Pancreas (tissue), 10 donors: ENCODE data around the gene CDH4. TPM values are rescaled to one million over a fixed set of nuclear protein-coding genes. Genes with fewer than 3 reads are reported as not detected.

ENCODE experiments used
- ATAC-seq, 4 donors: fragments of 200-7000 bp; cut with Tn5 transposase; one replicate each; pipeline versions ENCODE4 v1.8.0 to v1.9.1; 2020; ENCODE audit warnings: mild to moderate bottlenecking in 4 of 4, moderate library complexity in 4 of 4
- DNase-seq, 6 donors: peaks; one replicate each; pipeline ENCODE4 v3.0.0-alpha.2; 2020
- FAIRE-seq: peaks from 2 replicates; lab custom pipeline; 2012; peaks lifted over from hg19 to GRCh38; lab: Jason Lieb, UNC
- H3K27ac ChIP-seq, 4 donors: fragments of 200-600 bp; sonication (generic); 1 replicate in 3 of 4; 2 replicates in 1 of 4; pipeline versions ENCODE4 v1.5.0 to v1.8.0; 2020
- H3K27me3 ChIP-seq, 4 donors: fragments of 200-600 bp; one replicate each; pipeline ENCODE4 v1.8.0; 2021
- H3K36me3 ChIP-seq, 3 donors: fragments of 200-600 bp; sonication (generic) in 1 of 3; one replicate each; pipeline versions ENCODE4 v1.5.0 to v1.8.0; 2020 to 2021
- H3K4me1 ChIP-seq, 3 donors: fragments of 200-600 bp; one replicate each; pipeline ENCODE4 v1.8.0; 2021
- H3K4me3 ChIP-seq, 4 donors: fragments of 200-600 bp; sonication (generic) in 2 of 4; one replicate each; pipeline versions ENCODE4 v1.5.0 to v1.8.0; 2020 to 2021
- H3K9me3 ChIP-seq, 4 donors: fragments of 200-600 bp; one replicate each; pipeline ENCODE4 v1.8.0; 2021
- CTCF ChIP-seq, 4 donors: fragments of 200-600 bp; sonication (generic) in 3 of 4; IDR thresholded peaks; one replicate each; pipeline versions ENCODE4 v1.5.0 to v1.8.0; 2021; ENCODE audit warnings: antibody characterized with exemption in 4 of 4
- WGBS, 2 donors: extraction: QIAGEN DNeasy Blood & Tissue Kit; methylation state at CpG; one replicate each; pipeline ENCODE4 v1.1.7; 2013; 5-methylcytosine and 5-hydroxymethylcytosine counted together
- intact Hi-C, 3 donors: fragments of 100-400 bp; cut with DNase I; formaldehyde crosslinking; loops; one replicate each; pipeline versions ENCODE4 v1.11.1 to v1.14.2; 2022
- polyA plus RNA-seq, 2 donors: library from polyadenylated mRNA; stranded (reverse); fragments of 200-250 nt; gene quantifications; one replicate each; pipeline ENCODE4 v1.2.3, GENCODE V29; 2013
- total RNA-seq, 6 donors: library from RNA; stranded (reverse); fragmentation: NEBNext Ultra II Directional in 4 of 6; extraction: Animal tissue kit (Norgen Biotek cat#: 25700) in 4 of 6; gene quantifications; one replicate each; pipeline versions ENCODE4 v1.2.1 to v1.2.4, GENCODE V29; 2021 to 2023
- donor health status: healthy with polysubstance abuse.
- donor health status: DM: no; HTN: no; CAD: no; lungs with moderate emphysema.
- donor health status: DM: no; HTN: no; CAD: no.
- donor health status: control.
- donor health status: control.
- donor health status: Bipolar disorder and iron deficiency.
- donor health status: DM: yes; HTN: yes; CAD: no.
- donor health status: DM: no; HTN: no; CAD: no.
- donor health status: DM: no; HTN: no; CAD: no.
- donor health status: DM: yes; HTN: yes; CAD: no.

CDH4 gene
- total and polyA plus RNA-seq, 8 donors, result 0.04 to 1.4 (median 0.27) TPM

GRCh38 chr20:61733891-61734732 is 482.1 kb downstream of the CDH4 start:
- FAIRE-seq, result no peak
- H3K4me1 ChIP-seq, result no peaks in the 10 kb centered on the region
- H3K9me3 ChIP-seq, result no peaks in the 10 kb centered on the region
- no peaks in the 10 kb centered on the region for H3K36me3 ChIP-seq
- no peak overlapping the region for H3K27ac ChIP-seq
- WGBS, 2 donors, result 38 to 48% methylated on average over 28 of the region's 28 CpGs
- H3K4me3 ChIP-seq, result no peak overlapping the region
- no peak for TF ChIP-seq CTCF (IDR thresholded peaks at IDR 0.05)
- intact Hi-C loops, result no loop called here
- H3K27me3 ChIP-seq, result no peaks in the 10 kb centered on the region
- peak in 1 of 6 donors; percentile 21 for DNase-seq
- ATAC-seq, result no peak

- no peak overlapping the region for H3K27ac ChIP-seq
- no peaks in the 10 kb centered on the region for H3K4me1 ChIP-seq
- DNase-seq, result peak in 1 of 6 donors; percentile 45
- no peak for TF ChIP-seq CTCF (IDR thresholded peaks at IDR 0.05)
- intact Hi-C loops, result no loop called here
- H3K36me3 ChIP-seq, result no peaks in the 10 kb centered on the region
- WGBS, 2 donors, result 42 to 57% methylated on average over 26 of the region's 26 CpGs
- no peaks in the 10 kb centered on the region for H3K9me3 ChIP-seq
- no peak for FAIRE-seq
- no peaks in the 10 kb centered on the region for H3K27me3 ChIP-seq
- no peak for ATAC-seq
- no peak overlapping the region for H3K4me3 ChIP-seq
These were observed 482.9 kb downstream of the CDH4 start for GRCh38 chr20:61734733-61735502.

DNA sequence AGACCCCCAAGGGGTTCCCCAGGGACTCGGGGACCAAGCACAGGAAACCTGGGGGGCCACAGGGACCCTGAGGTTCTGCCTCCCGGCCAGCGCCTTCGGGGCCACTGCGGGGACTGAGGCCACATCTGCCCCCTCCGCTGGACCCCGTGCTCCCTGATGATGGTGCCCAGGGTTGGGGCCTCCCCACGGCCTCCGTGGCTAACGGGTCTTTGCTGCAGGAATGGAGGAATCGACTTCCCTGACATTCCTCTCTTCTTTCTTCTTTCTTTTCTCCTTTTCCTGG is 483.4 kb downstream of the CDH4 start:
- intact Hi-C loops, result no loop called here
- Histone ChIP-seq H3K4me3 (no peak overlapping the region), H3K27me3 (no peaks in the 10 kb centered on the region), H3K9me3 (no peaks in the 10 kb centered on the region), H3K36me3 (no peaks in the 10 kb centered on the region), H3K27ac (no peak overlapping the region), H3K4me1 (no peaks in the 10 kb centered on the region)
- FAIRE-seq (no peak), ATAC-seq (no peak), DNase-seq (peak in 2 of 6 donors; percentile 36 to 49)
- WGBS, 2 donors, result 45 to 65% methylated on average over 11 of the region's 11 CpGs
- no peak for TF ChIP-seq CTCF (IDR thresholded peaks at IDR 0.05)

DNA sequence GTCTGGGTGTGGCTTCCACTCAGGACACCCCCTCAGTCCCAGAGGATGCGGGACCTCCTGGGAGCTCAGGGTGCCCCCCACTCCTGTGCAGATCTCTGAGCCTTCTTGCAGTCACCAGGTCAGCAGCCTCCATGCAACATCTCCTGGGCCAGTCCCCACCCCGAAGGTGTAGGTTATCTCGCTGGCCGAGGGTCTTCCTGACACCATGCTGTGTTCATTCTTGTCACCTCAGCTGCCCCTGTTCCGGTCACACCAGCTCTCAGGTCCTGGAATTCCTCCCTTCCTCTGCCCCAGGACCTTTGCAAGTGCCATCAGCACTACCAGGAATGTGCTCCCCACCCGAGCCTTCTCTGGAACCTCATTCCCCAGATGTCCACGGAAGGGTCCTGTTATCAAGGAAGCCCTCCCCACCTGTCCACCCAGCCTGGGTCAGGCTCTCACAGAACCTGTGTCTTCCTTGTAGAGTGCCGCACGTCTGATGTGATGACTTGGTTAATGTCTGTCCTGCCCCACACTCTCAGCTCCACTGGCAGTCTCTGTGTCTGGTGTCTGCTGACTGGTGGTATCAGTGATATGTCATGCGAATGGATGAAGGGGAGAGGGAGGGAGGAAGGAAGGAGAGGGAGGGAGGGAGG is 484.1 kb downstream of the CDH4 start:
- Histone ChIP-seq H3K4me3 (no peak overlapping the region), H3K9me3 (no peaks in the 10 kb centered on the region), H3K27ac (no peak overlapping the region), H3K36me3 (no peaks in the 10 kb centered on the region), H3K27me3 (no peaks in the 10 kb centered on the region), H3K4me1 (no peaks in the 10 kb centered on the region)
- TF ChIP-seq CTCF (IDR thresholded peaks at IDR 0.05), result no peak
- 26 to 37% methylated on average over 10 of the region's 10 CpGs for WGBS, 2 donors
- peak in 1 of 6 donors; percentile 19 for DNase-seq
- no peak for ATAC-seq
- intact Hi-C loops, result no loop called here
- no peak for FAIRE-seq
